NCI-H2171 (cell line): ENCODE results near the gene KL.

Experiments
- DNase-seq: peaks from one replicate; lab custom pipeline; 2025; lab: John Stamatoyannopoulos, UW

The KL gene

GRCh38 chr13:33016414-33017322 is at the start of gene KL:
Gene KL, plus strand, starts transcription at chr13:33016423. Its CDS starts 18 bp downstream, at chr13:33016441.
- DNase-seq, result no peak

DNA sequence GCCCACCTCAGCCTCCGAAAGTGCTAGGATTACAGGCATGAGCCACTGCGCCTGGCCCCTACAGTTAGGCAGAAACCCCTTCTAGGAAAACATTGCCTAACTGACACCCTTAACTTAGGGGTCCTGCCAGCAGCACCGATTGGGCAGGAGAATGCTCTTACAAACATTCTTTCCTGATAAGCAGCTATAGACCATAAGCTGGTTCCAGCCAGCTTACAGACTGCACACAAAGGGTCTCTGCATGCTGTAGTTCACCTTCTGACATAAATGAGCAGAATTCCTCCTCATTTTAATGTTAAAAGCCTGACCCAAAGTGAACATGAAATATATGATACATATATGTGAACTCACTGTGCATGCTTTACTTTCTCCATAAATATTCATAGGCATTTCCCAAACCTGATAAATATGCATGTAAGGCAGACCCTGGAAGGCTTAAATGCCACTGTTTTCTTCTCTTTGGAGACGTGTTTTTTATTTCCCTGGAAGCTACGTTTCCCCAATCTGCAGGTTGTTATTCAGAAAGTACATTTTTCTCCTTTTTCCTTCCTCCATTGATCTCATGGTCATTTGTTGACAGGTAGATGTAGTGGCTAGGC is 48.5 kb upstream of the KL start:
- DNase-seq, result no peak

DNA sequence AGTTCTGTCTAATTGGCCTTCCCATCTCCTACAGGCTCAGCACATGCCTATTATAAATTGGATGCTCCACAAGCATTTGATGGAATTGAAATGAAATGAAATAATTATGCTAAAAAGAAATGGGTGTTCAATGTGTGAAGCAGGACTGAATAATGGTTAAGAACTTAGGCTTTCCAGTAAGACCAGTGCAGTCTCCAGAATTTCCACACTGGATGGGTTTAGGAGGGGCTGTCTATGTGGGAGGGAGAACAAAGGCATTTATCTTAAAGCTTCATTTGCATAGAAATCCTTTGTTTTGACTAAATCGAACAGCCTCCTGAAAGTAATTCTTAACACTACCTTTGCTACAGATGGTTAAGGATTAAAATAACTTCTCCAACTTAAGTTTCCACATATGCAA is 47.9 kb upstream of the KL start:
- DNase-seq, result no peak

- DNase-seq, result no peak
These were observed 47.4 kb upstream of the KL start for GRCh38 chr13:32968793-32969192.

DNA sequence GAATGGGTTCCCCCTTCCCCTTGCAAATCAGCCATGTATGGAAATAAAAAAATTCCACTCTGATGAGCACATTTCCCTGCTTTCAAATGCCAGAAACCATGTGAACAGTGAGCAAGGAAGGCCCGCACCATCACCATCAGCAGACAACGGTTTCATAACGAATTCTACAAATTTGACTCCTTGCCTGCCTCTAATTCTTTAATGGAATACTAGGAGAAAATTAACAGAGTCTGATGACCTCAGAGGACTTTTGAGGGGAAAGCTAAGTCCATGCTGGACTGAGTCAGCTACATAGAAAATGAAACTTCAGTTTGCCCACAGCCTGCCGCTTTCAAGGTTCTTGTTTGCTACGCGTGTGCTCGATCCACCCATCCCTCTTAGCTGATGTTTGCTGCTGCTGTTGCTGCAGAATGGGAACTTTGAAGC is 46.7 kb upstream of the KL start:
- DNase-seq, result no peak

- no peak for DNase-seq
These were observed 40.0 kb upstream of the KL start for GRCh38 chr13:32976056-32976805.

GRCh38 chr13:32976912-32977311 is 39.3 kb upstream of the KL start:
- DNase-seq, result no peak

- no peak for DNase-seq
These were observed 38.9 kb upstream of the KL start for GRCh38 chr13:32977321-32977720.

- DNase-seq, result no peak
These were observed 37.9 kb upstream of the KL start for GRCh38 chr13:32978278-32978677.

DNA sequence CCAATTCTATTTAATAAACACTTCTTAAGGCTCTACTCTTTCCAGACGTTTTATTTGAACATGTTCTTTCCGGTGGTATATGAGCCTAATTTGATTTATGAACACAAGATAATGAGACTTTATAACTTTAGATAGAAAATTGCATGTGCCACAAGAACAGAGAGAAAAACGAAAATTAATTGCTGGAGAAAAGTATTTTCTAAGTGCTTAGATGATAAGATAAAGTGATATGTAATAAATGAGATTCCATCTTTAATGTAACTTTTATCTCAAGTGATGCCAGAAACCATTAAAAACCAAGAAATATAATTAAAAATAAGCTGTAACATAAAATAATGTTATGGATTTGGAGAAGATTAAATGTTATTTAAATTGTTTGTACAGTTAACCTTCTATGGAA is 33.2 kb upstream of the KL start:
- DNase-seq, result no peak

- DNase-seq, result no peak
These were observed 31.2 kb upstream of the KL start for GRCh38 chr13:32984857-32985626.

- DNase-seq, result no peak
These were observed 29.7 kb upstream of the KL start for GRCh38 chr13:32986552-32986951.

- no peak for DNase-seq
These were observed 28.8 kb upstream of the KL start for GRCh38 chr13:32987462-32987861.

DNA sequence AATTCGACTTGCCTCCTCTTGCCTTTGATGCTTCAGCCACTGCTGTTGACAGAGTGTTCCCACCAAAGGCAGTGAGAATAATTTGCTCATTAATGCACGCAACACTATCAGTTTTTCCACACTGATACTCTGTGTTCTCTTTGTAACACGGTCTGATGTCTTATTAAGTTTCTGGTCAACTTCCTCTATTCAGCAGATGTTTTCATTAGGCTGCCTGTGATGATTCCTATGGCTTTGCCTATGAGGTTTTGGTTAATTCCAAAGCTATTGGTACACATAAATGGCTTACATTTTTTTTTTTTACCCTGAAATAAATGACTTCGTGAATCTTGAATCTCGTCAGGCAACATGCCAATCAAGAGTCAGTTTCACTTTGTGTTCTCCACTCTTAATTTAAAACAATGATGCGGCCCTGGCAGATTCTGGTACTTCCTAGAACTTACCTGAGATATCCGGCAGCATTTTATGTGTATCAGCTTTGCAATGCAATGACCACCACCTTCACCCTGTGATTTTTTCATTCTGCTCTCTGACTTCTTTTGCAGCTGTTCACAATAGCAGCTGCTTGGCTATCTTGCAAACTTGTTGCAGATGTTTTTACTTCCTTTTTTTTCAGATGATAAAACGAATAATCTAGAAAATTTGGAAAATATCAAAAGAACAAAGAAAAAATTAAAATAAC is 27.5 kb upstream of the KL start:
- DNase-seq, result no peak

GRCh38 chr13:32989290-32989667 is 26.9 kb upstream of the KL start:
- no peak for DNase-seq

- no peak for DNase-seq
These were observed 26.3 kb upstream of the KL start for GRCh38 chr13:32989942-32990341.

- no peak for DNase-seq
These were observed 23.1 kb upstream of the KL start for GRCh38 chr13:32993145-32993544.

DNA sequence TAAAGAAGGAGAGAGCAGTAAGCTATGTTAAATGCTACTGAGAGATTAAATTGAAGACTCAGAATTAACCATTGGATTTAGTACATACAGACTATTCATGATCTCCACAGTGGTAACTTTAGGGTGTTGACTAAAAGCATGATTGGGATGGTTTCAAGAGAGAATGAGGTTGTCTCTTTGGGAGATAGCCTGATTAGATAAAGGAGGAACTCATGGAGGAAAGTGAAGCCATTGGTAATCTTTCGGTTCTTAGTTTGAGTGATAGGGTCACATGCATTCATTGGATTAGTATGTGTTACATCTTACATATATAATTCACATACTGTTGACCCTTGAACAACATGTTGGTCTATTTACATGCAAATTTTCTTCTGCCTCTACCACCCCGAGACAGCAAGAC is 18.8 kb upstream of the KL start:
- no peak for DNase-seq

GRCh38 chr13:32998966-32999365 is 17.3 kb upstream of the KL start:
- no peak for DNase-seq

GRCh38 chr13:33000365-33000764 is 15.9 kb upstream of the KL start:
- DNase-seq, result no peak

DNA sequence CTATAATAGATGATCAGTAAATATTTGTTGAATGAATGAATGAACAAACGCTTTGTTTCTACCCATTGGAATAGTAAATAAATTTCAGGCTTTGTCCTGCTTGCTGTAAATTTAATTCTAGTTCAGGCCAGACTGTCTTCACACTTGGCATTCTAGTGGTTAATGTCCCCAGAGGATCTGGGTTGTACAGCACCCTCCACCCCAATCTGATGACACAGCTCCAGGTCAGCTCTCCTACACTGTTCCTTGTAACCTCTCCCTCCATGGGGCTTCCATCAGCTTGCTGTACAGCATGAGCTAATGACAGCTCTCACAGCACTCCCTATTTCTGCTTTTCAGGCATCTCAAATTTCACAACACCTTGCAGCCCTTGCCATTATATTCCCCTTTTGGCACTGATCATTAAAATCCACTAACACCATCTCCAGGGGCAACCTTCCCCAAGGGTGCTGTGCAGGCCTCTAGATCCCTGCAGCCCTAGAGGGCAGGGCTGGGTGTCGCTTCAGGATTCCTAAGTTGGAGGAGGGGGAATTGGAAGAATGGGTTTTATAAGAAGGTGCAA is 12.7 kb upstream of the KL start:
- peak; percentile 8 for DNase-seq
